NCI-H226 (cell line): ENCODE measurements around the gene ZC3H7A.

Source experiments
- DNase-seq: peaks from one replicate; pipeline ENCODE4 v3.0.0-alpha.2; 2015

The ZC3H7A gene

DNA sequence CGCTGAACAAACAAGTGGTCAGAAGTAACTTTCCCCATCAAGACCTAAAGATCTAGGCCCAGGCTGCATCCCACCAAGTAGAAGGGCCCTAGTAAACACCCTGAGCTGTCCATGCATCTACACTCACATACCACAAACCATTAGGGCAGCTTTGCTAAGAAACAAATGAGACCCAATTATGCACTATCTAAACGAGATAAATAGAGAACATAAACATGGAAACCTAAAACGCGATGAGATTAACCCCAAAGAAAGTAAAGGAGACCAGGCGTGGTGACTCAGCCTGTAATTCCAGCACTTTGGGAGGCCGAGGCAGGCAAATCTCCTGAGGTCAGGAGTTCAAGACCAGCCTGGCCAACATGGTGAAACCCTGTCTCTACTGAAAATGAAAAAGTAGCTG lies 60.2 kb downstream of the ZC3H7A start:
- no peak for DNase-seq

DNA sequence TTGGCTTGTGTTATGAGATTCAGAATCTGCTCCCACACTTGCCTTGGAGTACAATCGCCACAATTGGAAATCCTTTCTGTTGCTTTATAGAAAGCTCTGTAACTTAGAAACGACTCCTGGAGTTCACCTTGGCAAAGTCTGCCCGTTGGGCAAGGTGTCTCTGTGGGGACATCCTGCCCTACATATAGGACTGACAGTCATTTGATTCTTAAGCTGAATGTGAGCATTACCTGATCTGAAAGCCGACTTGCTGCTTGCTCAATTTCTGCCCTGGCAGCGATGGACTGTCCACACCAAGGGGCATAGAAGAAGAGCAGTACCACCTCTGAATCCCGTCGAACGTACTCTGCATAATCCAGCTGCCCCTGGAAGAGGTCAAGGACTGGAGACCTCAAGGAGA lies 61.3 kb downstream of the ZC3H7A start:
- DNase-seq: no peak

DNA sequence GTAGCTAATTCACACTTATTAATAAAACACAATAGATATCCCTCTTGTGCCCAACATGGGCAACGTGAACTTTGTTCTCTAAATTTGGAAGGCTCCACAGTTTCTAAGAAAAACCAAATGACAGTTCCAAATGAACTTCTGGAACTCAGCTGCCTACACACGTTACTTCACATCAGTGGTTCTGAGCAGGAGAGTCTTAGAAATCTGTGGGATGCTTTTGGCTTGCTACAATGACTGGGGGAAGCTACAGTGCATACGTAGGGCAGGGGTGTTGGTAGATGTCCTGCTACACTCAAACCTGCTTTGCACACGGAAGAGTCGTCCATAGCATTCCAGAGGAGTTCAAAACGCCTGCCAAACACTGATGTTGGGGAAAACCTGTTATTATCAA lies 62.4 kb downstream of the ZC3H7A start:
- DNase-seq: no peak

DNA sequence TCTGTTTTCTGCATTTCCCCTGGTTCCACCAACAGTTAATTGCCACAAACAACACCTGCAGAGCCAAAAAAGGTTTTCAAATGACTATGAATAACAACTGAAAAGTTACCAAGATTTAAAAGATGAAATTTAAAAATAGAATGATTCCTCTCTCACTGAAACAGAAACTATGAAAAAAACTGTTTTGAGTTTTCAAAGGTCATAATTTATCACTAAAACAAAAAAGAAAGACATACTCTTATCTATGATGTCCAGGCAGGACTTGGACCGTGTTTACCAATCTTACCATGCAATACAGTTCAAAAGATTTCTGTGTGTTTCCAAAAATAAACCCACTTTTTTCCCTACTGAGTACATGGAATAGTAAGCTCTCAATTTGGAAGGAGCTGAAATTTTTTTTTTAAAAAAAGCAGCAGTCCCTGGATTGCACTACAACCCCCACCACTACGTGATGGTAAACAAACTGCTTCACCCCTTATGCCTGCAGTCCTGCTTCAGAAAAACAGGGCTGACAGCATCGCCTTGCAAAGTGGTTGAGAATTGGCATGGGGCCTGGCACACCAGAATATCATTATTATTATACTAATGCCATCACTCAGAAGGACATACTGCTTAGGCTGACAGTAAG lies 62.9 kb downstream of the ZC3H7A start:
- DNase-seq: no peak

DNA sequence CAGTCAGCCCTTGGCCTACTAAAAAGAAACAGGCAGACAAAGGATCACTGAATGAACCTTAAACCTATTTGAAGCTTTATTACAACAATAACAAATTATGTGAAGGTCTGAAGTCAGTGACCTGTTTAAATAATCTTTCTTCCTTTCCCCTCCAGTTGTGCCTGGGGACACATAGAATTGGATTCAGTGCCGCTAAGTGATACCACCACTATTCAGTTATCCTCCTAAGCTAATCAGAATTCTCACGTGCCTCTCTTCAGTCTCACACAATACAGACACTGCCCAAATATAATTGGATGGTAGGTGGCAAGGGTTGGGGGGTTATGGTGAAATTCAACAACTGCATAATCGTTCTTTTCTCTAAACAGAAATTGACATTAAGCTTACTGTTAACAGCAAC lies 65.8 kb downstream of the ZC3H7A start:
- DNase-seq: no peak

DNA sequence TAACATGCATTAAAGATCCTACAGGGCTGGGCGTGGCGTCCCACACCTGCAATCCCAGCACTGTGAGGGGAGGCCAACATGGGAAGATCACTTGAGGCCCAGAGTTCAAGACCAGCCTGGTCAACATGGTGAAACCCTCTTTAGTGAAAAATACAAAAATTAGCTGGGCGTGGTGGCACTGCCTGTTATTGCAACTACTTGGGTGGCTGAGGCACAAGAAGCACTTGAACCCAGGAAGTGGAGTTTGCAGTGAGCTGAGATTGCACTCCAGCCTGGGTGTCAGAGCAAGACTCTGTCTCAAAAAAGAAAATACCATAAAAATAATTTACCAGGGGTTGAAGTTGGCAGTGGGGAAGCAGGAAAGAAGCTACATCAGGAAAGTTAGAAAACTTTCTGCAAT lies 67.3 kb downstream of the ZC3H7A start:
- DNase-seq: no peak

DNA sequence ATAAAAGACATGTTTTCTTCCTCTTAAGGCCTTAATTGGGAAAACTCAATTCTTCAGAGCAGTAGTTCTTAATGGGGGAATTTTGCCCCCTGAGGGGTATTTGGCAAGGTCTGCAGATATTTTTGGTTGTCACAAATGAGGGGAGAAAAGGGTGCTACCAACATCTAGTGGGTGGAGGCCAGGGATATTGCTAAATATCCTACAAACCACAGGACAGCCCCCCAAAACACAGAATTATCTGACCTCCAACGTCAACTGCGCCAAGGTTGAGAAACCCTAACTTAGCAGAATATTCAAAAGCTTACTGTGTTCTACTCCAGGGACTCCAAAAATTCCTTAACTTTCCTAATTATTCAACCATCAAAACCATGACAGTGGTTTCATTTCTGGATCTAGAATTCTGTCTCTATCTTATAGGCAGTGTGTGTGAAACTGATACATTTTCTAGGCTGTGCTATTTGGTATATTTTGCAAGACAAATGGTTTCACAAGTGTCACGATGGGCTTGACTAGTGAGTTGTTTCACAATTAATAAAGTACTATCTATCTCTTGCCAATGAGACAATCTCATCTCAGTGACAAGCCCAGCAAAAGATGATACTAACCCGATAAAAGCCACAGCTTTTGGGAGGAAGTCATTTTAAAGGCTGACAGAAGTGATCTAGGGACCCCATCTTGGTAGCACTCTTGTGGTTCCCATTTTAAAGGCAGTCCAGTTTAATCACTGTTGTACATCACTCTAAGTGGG lies 69.1 kb downstream of the ZC3H7A start:
- DNase-seq: no peak

DNA sequence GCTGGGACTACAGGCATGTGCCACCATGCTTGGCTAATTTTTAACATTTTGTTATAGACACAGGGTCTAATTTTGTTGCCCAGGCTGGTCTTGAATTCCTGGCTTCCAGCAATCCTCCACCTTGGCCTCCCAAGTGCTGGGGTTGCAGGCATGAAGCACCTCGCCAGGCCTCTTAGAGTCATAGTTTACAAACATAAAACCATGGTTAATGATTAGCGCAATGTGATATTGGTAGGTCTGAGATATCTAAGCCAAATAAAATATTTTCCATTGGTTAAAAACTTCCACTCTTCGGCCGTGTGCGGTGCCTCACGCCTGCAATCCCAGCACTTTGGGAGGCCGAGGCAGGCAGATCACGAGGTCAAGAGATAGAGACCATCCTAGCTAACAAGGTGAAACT lies 71.0 kb downstream of the ZC3H7A start:
- DNase-seq: no peak

DNA sequence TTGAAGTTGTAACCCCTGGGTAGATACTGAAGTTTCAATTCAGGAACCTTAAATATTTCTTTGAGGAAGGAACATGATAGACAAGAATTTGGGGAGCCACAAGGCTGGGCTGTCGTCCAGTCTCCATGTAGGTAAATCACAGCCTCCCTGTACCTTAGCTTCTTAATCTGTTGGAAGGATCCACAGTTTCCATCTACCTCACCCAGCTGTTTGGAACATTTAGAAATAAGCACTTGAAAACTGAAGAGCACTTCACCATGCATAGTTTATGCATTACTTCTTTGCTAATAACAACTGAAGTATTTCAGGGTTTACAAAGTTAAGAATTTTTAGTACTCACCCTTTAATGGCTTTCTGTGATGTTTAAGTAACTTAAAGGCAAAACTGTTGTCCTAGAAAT lies 71.6 kb downstream of the ZC3H7A start:
- no peak for DNase-seq

DNA sequence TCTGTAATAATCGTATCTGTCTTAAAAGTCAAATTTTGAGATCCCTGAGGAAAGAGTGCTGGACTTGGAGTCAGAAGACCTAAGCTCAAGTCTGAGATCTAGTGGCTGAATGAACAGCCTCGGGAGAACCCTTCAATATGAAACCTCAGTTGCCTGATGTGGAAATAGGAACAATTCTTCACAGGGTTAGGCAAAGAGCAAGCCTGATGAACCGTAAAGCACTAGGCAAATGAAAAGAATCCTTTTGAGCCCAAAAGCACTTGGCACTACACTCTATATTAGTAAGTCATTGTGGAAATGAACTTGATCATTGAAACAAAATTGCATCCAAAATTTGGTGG lies 74.6 kb downstream of the ZC3H7A start:
- no peak for DNase-seq

DNA sequence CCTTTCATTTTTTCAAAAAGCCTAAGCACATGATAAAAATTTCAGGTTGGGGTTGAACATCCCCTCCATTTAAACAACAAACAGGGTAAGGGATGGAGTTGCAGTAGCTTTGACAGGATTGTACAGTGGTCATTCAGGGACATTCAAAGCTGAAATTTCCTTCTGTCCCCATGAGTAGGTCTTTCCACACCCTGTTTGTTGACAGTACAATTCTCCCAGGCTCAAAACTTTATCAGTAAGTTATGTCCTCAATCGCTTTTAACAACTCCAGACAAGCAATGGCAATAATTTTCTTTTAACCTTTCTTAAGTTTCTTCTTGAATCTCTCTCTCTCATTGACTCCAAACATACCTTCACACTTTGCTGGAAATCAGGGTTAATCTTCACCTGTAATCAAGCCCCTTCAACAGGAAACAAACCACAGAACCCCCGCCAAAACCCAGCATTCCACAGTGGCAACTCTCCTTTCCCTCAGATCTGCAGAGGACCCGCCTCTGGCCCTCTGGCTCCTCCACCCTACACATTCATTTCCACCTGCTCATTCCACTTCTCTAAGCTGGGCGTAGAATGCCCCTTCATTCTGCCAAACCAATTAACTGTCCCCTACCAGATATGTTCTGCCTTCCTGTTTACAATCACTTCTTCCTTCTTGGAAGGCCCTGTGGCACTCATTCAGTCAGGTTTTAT lies 75.1 kb downstream of the ZC3H7A start:
- no peak for DNase-seq

DNA sequence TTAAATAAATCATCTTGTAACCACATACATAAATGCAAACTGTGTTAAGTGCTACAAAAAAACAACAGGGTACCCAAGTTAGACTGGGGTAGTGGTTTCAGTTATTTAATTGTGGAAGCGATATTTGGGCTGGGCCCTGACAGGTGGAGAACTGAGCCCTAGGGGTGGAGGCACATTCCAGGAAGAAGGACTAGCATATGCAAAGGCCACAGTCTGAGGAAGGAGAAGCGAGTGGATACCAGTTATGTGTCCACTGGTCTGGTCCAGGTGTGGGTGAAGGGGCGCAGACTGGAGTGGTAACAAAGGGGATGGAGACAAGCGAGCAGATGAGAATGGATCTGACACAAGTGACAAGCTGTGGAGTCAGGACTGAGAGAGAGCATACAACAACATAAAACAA lies 77.3 kb downstream of the ZC3H7A start:
- DNase-seq: no peak

DNA sequence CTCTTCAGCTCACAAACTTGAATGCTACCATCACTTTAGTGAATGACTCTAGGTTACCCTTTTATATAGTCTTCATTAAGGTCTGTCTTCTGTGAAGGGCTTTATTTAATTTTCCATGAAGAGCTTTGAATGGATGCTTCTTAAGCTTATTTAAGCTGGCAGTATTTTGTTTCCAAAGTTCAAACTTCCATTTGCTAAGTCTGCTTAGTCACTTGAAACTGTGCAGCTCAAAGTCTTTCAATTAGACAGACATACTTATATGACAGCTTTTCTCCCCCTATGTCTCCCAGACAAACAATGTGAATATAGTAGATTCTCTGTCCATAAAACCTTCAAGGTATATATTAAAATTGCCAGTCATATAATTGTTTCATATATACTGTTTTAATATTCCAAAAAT lies 77.9 kb downstream of the ZC3H7A start:
- no peak for DNase-seq

DNA sequence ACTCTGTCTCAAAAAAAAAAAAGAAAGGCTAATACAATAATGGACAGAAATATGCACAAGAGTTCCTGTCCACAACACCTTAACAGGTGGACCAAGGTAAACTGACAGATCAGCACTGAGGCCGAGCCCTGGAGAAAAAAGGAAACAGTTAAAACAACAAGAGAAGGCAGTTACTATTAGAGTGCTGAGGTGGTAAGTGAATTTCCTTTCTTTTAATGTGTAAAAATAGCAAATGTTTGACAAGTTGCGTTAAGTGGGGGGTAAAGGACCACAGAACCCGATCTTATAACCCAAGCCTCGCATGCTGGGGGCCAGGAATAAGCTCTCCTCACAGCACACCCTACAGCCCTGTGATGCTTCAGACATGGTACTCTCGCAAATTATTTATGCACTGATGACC lies 79.2 kb downstream of the ZC3H7A start:
- DNase-seq: no peak

DNA sequence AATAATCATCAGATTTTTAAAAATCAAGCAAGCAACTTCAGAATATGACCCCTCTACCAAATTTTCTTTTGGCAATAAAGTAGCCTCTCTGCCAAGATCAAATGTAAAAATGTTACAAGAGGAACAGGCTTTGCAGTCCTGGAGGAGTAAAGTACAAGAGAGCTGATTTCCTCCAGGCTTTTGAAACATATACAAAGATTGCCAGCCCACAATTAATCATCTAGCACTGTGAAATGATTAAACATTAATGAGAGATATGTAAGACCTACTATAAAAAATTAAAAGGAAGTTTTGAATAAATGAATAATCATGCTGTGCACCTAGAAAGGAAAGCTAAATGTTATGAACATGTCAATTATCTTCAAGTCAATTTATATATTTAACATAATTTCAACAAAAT lies 80.7 kb downstream of the ZC3H7A start:
- no peak for DNase-seq

DNA sequence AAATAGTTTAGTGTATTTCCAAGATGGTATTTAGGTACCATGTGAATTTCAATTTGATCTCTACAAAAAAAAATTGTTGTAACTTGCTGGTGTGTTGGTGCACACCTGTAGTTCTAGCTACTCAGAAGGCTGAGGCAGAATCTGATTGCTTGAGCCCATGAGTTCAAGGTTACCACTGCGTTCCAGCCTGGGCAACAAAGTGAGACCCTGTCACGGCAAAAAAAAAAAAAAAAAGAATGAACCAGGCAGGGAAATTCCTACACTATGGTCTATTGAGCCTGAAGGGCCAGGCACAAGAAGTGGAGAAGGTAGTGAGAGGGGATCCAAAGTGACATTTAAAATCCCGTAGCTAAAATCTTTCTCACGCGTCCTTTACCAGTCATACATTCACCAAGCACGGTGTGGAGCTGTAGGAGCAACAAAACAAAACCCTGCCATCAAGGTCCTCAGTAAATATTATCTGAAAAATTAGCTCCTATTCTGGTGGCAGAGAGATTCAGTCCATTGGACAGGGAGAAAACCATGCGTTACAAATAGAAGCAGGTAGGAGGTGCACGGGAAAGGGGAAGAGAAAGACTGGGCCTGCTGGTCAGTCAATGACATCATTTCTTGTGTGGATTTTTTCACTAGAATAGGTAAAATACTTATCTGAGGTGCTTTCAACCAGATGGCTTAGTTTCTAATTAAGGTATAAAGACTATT lies 81.7 kb downstream of the ZC3H7A start:
- no peak for DNase-seq

DNA sequence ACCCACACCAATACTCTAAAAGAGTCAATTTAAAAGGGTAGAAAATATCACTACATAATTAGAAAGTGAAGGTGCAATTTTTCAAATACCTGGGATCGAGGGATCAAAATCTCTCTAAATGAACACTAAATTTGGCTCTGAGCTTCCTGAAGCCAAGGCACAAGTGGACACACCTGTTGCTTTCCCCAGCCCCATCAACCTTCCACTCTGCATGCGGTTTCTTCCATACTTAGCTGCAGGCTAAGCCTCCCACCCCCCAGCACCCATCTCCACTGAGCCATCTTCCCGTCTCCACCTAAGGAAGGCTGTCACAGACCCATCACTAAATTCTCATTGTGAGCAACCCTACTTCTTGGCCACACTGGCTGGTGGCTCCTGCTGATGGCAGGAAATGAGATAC lies 84.9 kb downstream of the ZC3H7A start:
- DNase-seq: no peak

DNA sequence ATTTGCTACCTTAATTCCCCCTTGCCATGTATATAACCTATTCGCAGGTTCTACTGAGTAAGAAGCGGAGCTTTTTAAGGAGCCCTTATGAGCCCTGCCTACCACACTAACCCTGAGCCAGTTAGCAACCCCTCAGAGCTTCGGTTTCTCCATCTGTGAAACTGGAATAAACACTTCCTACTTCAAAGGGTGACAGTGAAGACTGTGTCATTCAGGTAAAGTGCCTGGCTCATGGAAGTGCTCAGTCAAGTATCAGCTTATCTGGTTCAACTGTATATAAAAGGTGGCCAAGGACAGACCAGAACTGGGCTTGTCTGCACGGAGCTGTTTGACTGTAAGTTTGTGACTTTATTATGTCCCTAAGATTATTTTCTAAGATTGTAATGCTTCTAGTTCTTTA lies 85.4 kb downstream of the ZC3H7A start:
- DNase-seq: no peak

DNA sequence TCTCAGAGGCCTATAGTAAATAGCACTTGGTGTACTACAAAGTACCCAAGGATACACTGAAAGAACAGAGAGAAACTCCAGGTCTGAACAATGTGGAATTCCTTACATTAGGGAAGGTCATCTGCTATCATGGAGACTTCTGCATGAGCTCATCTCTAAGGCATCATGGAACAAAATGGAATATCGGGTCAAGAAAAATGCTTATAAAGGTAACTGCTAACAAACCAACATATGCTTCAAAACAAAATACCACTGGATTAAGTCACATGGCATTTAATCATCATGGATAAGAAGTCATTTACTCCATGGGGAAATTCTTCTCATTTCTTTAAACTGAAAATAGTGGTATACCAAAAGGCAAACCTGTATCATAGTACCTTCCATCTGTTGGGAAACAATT lies 88.6 kb downstream of the ZC3H7A start:
- DNase-seq: peak; percentile 11

DNA sequence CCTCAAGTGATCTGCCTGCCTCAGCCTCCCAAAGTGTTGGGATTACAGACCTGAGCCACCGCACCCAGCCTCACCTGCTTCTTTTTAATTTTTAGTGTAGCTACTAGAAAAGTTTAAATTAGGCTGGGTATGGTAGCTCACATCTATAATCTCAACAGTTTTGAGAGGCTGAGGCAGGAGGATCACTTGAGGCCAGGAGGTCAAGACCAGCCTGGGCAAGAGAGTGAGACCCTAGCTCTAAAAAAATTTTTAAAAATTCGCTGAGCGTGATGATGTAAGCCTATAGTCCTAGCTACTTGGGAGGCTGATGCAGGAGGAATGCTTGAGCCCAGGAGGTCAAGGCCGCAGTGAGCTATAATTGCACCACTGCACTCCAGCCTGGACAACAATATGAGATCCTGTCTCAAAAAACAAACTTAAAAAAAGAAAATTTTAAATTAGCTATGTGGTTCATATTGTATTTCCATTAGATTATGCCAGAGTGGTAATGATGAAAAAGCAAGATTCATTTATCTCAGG lies 89.3 kb downstream of the ZC3H7A start:
- no peak for DNase-seq

DNA sequence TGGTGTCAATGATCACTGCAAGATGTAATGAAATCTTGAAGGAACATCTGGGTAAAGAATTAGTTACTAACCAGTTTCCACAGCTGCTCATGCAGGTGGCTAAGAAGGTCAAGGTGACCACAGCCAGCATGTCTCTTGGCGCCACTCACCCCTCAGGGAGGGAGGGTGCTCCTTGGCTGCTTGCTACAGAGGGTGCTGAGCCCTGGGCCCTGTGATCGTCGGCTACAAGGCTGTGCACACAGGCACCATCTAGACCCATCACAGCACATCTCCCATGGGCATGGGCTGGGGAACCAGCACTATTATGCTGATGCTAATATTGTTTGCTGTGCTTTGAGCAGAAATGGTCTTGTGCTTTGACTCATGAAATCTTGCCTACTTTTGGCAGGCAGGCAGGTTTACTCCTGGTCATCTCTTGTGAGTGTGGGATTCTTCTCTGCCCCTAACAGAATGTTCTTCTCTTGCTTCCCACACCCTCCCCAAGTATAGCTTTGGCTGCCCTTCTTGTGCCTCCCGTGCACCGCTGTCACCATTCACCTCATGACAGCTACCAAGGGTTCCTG lies 90.8 kb downstream of the ZC3H7A start:
- no peak for DNase-seq

DNA sequence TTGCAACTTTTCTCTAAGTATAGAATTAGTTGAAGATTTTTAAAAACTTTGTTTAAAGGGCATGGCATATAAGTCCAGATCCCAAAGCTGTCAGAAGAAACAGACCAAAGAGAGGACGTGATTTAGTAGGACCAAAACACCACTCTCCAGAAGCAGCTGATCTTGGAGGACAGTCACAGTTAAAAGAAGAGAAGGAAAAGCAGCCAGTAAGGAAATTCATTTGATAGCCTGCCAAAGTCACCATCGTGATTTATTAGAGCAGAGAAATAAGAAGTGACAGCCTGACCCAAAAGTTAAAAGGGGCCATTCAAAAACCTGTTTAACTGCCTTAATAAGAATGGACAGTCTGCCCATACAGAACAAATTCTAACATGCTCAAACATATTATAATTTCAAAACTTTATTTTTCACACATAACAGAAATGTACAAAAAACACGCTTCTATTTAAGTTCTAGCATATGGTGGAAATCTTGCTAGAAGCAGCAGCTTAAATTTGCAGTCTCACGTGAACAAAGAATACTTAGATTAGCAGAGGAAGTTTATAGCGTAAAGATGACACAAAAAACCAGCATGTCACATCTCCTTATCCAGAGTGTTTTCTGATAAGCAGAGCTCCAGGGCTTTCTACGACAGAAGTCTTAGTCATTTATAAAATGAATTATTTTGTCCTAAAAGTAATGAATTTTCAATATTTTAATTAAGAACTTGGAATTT lies 91.6 kb downstream of the ZC3H7A start:
- DNase-seq: no peak
